Panc1 (cell line): ENCODE measurements around the gene UBR2. TPM values are rescaled to one million over a fixed set of nuclear protein-coding genes. Genes with fewer than 3 reads are reported as not detected.

Experiments
- ATAC-seq: fragments of 200-7000 bp; cut with Tn5 transposase; 2 replicates; pipeline ENCODE4 v1.9.1; 2020; ENCODE audit warnings: mild to moderate bottlenecking, moderate library complexity
- BruUV-seq: library from RNA; stranded (reverse); fragments of 400-500 nt; replicated peaks from 2 replicates; lab custom pipeline; 2021; lab: Mats Ljungman, UMichigan
- CTCF ChIA-PET: fragments of 300-600 bp; sonication (Branson Sonifier 250); formaldehyde crosslinking; loops from one replicate; lab custom pipeline; 2022; ENCODE audit warnings: antibody characterized with exemption; lab: Charles Lee
- POLR2A ChIA-PET: fragments of 300-600 bp; sonication (Branson Sonifier 250); formaldehyde crosslinking; loops from one replicate; lab custom pipeline; 2022; ENCODE audit warnings: antibody characterized with exemption; lab: Charles Lee
- DNase-seq: peaks from one replicate; pipeline ENCODE4 v3.0.0-alpha.2; 2010; ENCODE audit warnings: low read depth, low spot score
- H3K27ac ChIP-seq: 2 replicates; pipeline ENCODE4 v1.5.1; 2011; ENCODE audit warnings: mild to moderate bottlenecking, low read length, inconsistent platforms
- H3K27me3 ChIP-seq: fragments of 200-500 bp; sonication (Bioruptor generic); 2 replicates; pipeline ENCODE4 v1.6.0; 2014; ENCODE audit warnings: low read length, inconsistent platforms; ENCODE audit not compliant: control insufficient read depth, insufficient read depth
- H3K36me3 ChIP-seq: fragments of 200-500 bp; sonication (Bioruptor generic); 2 replicates; pipeline ENCODE4 v1.5.1; 2014; ENCODE audit warnings: inconsistent platforms, mild to moderate bottlenecking, low read length, moderate library complexity; ENCODE audit not compliant: control insufficient read depth, insufficient read depth
- H3K4me1 ChIP-seq: 2 replicates; pipeline ENCODE4 v1.5.1; 2011; ENCODE audit warnings: inconsistent platforms, mild to moderate bottlenecking, low read length, moderate library complexity; ENCODE audit not compliant: control insufficient read depth, insufficient read depth
- H3K4me3 ChIP-seq, 2 experiments: 2 replicates each; pipeline ENCODE4 v1.5.1; 2011 to 2012; ENCODE audit warnings: low read depth in 2 of 2, low read length in 2 of 2, mild to moderate bottlenecking in 2 of 2, inconsistent platforms in 1 of 2, moderate library complexity in 1 of 2
- H3K9me3 ChIP-seq: fragments of 200-500 bp; sonication (Bioruptor generic); 2 replicates; pipeline ENCODE4 v1.5.1; 2014; ENCODE audit warnings: low read depth, mild to moderate bottlenecking, inconsistent platforms, low read length, moderate library complexity; ENCODE audit not compliant: control insufficient read depth, insufficient read depth
- CTCF ChIP-seq: fragments of 450-650 bp; IDR thresholded peaks from 2 replicates; pipeline ENCODE4 v1.5.1; 2017; ENCODE audit warnings: mild to moderate bottlenecking
- POLR2AphosphoS5 ChIP-seq: IDR thresholded peaks from 2 replicates; pipeline ENCODE4 v1.6.1; 2012; ENCODE audit warnings: mild to moderate bottlenecking, low read depth, low read length, moderate library complexity
- REST ChIP-seq, 2 experiments: IDR thresholded peaks; 2 replicates each; pipeline ENCODE4 v1.6.1; 2011 to 2012; ENCODE audit warnings: low read depth in 2 of 2, control low read depth in 1 of 2, low read length in 1 of 2, mild to moderate bottlenecking in 1 of 2, moderate library complexity in 1 of 2; ENCODE audit not compliant: insufficient read depth in 1 of 2
- SIN3A ChIP-seq: IDR thresholded peaks from 2 replicates; pipeline ENCODE4 v1.6.1; 2012; ENCODE audit warnings: low read depth, mild to moderate bottlenecking, low read length, moderate library complexity, borderline replicate concordance; ENCODE audit not compliant: insufficient read depth
- TCF7L2 ChIP-seq: IDR thresholded peaks from 2 replicates; pipeline ENCODE4 v1.6.1; 2011; ENCODE audit warnings: mild to moderate bottlenecking, low read depth, low read length, inconsistent platforms
- in situ Hi-C: cut with HindIII; loops from 2 replicates; pipeline ENCODE4 v1.10.0; 2016; ENCODE audit warnings: low sequenced_read_pairs, low pct_unique_long_range_greater_than_20kb
- intact Hi-C: fragments of 100-400 bp; cut with micrococcal nuclease; formaldehyde crosslinking; loops from one replicate; pipeline ENCODE4 v1.10.0; 2022; ENCODE audit not compliant: unreplicated experiment
- total RNA-seq: library from RNA; stranded (reverse); gene quantifications from one replicate; pipeline ENCODE4 v1.2.1, GENCODE V29; 2021; ENCODE audit not compliant: unreplicated experiment

Gene UBR2
- total RNA-seq, 1 experiment from 2014 or later, result 19.1 TPM

- no TSS peak for BruUV-seq
- no peaks in the 10 kb centered on the region for H3K4me1 ChIP-seq
- intact Hi-C loops (no loop called here), in situ Hi-C loops (no loop called here)
- no peak for ATAC-seq
- H3K27me3 ChIP-seq, result no peaks in the 10 kb centered on the region
- no peak overlapping the region for H3K4me3 ChIP-seq
- TF ChIP-seq SIN3A, result no peak
- no peak for TF ChIP-seq REST (IDR thresholded peaks at IDR 0.05; ENCODE audit: insufficient read depth in 1 of 2, low read depth in 2 of 2, low read length in 1 of 2)
- no peak for TF ChIP-seq TCF7L2
- TF ChIP-seq CTCF, result no peak
- no peak for TF ChIP-seq POLR2AphosphoS5
- DNase-seq, result no peak
- POLR2A ChIA-PET, result no interaction called here
- CTCF ChIA-PET, result no interaction called here
- 0 out of 2 replicates have a peak, but pooled peaks cover 5% of the 10 kb centered on the region for H3K36me3 ChIP-seq
- H3K9me3 ChIP-seq, result no peaks in the 10 kb centered on the region
- no peak overlapping the region for H3K27ac ChIP-seq
Measured at GRCh38 chr6:42610416-42610815, 46.6 kb downstream of the UBR2 start.

- ATAC-seq, result no peak
- intact Hi-C loops, result no loop called here
Measured at GRCh38 chr6:42615518-42615917, 51.7 kb downstream of the UBR2 start.

More at GRCh38 chr6:42615518-42615917, 51.7 kb downstream of the UBR2 start:
- Histone ChIP-seq H3K27ac (no peak overlapping the region), H3K27me3 (no peaks in the 10 kb centered on the region), H3K4me3 (no peak overlapping the region), H3K36me3 (peaks cover 15% of the 10 kb centered on the region), H3K9me3 (no peaks in the 10 kb centered on the region), H3K4me1 (no peaks in the 10 kb centered on the region)
- TF ChIP-seq CTCF (no peak), SIN3A (no peak), REST (IDR thresholded peaks at IDR 0.05; ENCODE audit: insufficient read depth in 1 of 2, low read depth in 2 of 2, low read length in 1 of 2) (no peak), TCF7L2 (no peak), POLR2AphosphoS5 (no peak)
- ChIA-PET POLR2A (no interaction called here), CTCF (no interaction called here)
- in situ Hi-C loops, result no loop called here
- no peak for DNase-seq
- BruUV-seq, result no TSS peak
